BE2C (cell line): ENCODE results near the gene ORMDL1. TPM values are rescaled to one million over a fixed set of nuclear protein-coding genes. Genes with fewer than 3 reads are reported as not detected.

Source experiments
- DNase-seq: peaks from one replicate; pipeline ENCODE4 v3.0.0-alpha.2; 2020
- H3K27me3 ChIP-seq: fragments of 250-450 bp; sonication (Bioruptor Pico); 2 replicates; pipeline ENCODE4 v1.5.1; 2020; ENCODE audit warnings: mild to moderate bottlenecking
- H3K36me3 ChIP-seq: fragments of 250-450 bp; sonication (Bioruptor Pico); 2 replicates; pipeline ENCODE4 v1.5.1; 2020; ENCODE audit warnings: mild to moderate bottlenecking
- H3K4me1 ChIP-seq: fragments of 250-450 bp; sonication (Bioruptor Pico); 2 replicates; pipeline ENCODE4 v1.5.1; 2020
- H3K4me3 ChIP-seq: 2 replicates; pipeline ENCODE4 v1.5.1; 2011; ENCODE audit warnings: low read depth, low read length
- H3K9me3 ChIP-seq: fragments of 250-450 bp; sonication (Bioruptor Pico); 2 replicates; pipeline ENCODE4 v1.5.1; 2020
- polyA plus RNA-seq: library from polyadenylated mRNA; unstranded; fragments of >200 nt; gene quantifications from one replicate; pipeline ENCODE4 v1.2.1, GENCODE V29; 2012; ENCODE audit warnings: low read depth, missing spikeins; ENCODE audit not compliant: insufficient read length, insufficient read depth
- TF ChIP-seq, protein P1 (sequence below): IDR thresholded peaks from 2 replicates; pipeline ENCODE4 v1.5.1; 2012; ENCODE audit warnings: mild to moderate bottlenecking, low read depth, low read length

ORMDL1 gene, protein sequence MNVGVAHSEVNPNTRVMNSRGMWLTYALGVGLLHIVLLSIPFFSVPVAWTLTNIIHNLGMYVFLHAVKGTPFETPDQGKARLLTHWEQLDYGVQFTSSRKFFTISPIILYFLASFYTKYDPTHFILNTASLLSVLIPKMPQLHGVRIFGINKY
- polyA plus RNA-seq, result 68.6 TPM

DNA sequence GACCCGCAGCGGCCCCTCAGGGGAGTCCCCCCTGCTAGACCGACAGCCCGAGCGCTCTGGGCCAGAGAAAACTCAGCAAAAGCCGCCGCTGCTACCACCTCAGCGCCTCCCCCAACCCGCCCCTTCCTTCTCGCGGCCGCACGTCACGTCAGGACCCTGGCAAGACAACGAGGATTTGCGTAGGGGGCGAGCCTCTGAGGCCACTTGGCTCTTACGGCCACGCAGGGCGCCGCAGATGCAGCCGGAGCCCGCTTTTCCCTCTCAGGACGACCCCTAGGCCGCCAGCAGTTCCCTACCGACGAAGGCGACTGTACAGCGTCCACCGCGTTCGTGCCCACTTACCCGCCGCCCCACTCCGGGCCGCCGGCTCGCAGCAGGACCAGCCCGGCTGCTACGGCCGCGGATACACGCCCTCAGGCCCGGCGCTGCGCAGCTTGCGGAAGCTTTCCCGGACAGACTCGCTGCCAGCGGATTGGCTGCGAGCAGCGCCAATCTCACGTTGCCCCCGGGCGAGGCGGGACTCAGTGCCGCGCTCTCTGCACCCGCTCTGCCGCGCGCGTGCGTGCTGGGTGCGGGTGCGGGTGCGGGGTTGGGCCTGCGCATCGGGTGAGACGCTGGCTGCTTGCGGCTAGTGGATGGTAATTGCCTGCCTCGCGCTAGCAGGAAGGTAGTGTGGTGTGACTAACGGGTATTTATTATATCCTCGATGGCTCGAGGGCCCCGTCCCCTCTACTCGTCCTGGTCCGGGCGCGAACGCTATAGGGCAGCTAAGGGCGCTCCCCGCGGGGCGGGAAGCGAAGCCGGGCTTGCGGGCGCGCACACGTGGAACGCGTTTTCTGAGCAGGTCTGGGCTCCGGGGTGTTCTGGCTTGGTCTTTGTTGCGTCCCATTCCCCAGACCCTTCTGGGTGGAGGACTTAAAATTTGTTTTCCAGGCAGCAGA is at the start of gene ORMDL1, which contains the start of gene PMS1:
Gene ORMDL1, minus strand, starts transcription at position 413 of the 941 bp plus-strand sequence. CDS start 1,744 bp downstream, outside the sequence.
Gene PMS1, plus strand, starts transcription at position 524 of the 941 bp plus-strand sequence. CDS start 7,360 bp downstream, outside the sequence.
- DNase-seq, result peak; percentile 96
- Histone ChIP-seq H3K36me3 (peaks cover 18% of the 10 kb centered on the region), H3K27me3 (no peaks in the 10 kb centered on the region), H3K4me1 (no peaks in the 10 kb centered on the region), H3K4me3 (peak within 1 kb of the TSS; percentile 90), H3K9me3 (no peaks in the 10 kb centered on the region)
- TF ChIP-seq, protein P1, sequence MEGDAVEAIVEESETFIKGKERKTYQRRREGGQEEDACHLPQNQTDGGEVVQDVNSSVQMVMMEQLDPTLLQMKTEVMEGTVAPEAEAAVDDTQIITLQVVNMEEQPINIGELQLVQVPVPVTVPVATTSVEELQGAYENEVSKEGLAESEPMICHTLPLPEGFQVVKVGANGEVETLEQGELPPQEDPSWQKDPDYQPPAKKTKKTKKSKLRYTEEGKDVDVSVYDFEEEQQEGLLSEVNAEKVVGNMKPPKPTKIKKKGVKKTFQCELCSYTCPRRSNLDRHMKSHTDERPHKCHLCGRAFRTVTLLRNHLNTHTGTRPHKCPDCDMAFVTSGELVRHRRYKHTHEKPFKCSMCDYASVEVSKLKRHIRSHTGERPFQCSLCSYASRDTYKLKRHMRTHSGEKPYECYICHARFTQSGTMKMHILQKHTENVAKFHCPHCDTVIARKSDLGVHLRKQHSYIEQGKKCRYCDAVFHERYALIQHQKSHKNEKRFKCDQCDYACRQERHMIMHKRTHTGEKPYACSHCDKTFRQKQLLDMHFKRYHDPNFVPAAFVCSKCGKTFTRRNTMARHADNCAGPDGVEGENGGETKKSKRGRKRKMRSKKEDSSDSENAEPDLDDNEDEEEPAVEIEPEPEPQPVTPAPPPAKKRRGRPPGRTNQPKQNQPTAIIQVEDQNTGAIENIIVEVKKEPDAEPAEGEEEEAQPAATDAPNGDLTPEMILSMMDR, result no peak

- TF ChIP-seq, protein P1, result no peak
- H3K36me3 ChIP-seq, result peaks cover 4% of the 10 kb centered on the region
- H3K27me3 ChIP-seq, result no peaks in the 10 kb centered on the region
- no peak overlapping the region for H3K4me3 ChIP-seq
- no peak for DNase-seq
- no peaks in the 10 kb centered on the region for H3K4me1 ChIP-seq
- H3K9me3 ChIP-seq, result no peaks in the 10 kb centered on the region; the same call in 1 of the 2 replicates
These were observed 46.4 kb upstream of the ORMDL1 start for GRCh38 chr2:189830510-189830909.

DNA sequence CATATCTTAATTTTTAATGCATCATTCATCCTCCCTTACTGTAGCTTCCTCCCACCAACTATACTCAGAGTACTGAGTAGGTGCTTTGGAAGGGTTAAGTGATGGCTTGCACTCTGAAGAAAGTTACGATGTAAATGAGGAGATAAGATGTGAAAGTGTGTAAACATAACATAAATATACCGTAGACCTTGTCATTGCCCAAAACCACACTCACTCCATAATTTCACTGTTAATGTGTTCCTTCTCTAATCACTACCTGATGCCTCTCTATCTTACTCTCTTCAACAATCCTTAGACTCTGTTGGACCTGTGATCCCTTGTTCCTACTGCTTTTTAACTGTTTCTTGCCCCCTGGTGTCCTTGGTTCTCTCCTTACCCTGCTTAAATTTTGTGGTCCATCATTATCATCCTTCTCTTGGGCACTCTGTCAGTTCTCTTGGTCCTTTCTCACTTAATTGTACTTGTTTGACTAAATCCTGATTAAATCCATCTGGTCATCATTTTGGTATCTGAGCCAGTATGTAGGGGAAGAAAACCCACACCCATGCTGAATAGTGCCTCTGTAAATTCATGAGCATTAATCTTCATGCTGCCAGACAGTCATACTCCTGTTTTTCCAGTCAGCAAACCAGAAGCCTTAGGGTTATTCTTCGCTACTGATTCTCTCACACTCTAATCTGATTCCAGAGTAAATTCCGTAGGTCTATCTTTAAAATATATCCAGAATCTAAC is 45.1 kb upstream of the ORMDL1 start:
- H3K36me3 ChIP-seq, result peaks cover 4% of the 10 kb centered on the region
- H3K27me3 ChIP-seq, result no peaks in the 10 kb centered on the region
- no peaks in the 10 kb centered on the region; the same call in 1 of the 2 replicates for H3K9me3 ChIP-seq
- no peak overlapping the region for H3K4me3 ChIP-seq
- TF ChIP-seq, protein P1, result no peak
- DNase-seq, result no peak
- H3K4me1 ChIP-seq, result no peaks in the 10 kb centered on the region

DNA sequence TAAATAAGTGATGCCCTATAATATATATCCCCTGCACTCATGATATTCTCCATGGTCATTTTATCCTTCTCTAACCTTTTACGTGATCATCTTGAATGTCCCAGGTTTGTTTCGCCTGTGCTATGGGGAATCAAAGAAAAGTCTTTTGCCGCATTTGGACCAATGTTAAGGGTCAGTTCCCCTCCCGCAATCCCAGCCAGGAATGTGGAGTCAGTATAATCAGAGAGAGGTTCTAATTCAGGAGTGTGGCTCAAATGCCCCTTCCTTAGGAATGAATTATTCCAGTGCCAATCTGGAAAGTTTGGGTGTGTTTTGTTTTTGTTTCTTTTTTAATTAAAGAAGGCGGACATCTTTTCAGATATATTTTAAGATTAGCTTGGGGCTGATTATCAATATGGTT is 41.9 kb upstream of the ORMDL1 start:
- H3K27me3 ChIP-seq, result no peaks in the 10 kb centered on the region
- H3K4me3 ChIP-seq, result no peak overlapping the region
- DNase-seq, result no peak
- H3K36me3 ChIP-seq, result no peaks in the 10 kb centered on the region
- H3K9me3 ChIP-seq, result no peaks in the 10 kb centered on the region
- H3K4me1 ChIP-seq, result no peaks in the 10 kb centered on the region
- TF ChIP-seq, protein P1, result no peak

DNA sequence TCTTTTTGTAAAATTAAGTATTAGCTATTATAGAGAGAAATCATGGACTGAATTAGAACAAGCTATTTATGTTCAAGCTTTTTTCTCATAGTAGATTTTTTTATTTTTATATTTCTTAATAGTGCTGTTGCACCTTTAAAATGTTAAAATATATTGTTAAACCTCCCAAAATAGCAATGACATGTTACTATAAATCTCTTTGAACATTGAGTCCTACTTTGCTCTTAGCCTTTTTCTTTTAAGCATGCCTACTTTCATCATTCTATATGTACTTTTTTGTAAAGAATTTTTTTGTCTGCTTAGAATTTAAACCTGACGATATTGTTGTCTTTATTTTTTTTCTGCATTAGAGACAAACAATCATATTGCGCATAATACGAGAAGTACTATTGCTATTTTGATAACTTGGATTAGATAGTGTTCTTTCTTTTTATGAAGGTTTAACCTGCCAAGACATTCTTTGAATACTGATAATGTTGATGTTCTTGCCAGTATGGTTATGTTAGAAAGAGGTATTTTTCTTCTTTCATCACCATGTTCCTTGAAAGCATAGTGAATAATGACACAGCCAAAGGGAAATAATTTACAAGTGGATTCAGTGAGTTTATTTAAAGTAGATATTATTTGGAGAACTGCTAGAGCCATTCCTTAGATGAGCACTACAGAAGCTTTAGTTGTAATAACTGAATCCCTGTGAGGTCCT is 40.7 kb upstream of the ORMDL1 start:
- H3K36me3 ChIP-seq, result no peaks in the 10 kb centered on the region; the same call in 1 of the 2 replicates
- no peak overlapping the region for H3K4me3 ChIP-seq
- H3K9me3 ChIP-seq, result no peaks in the 10 kb centered on the region
- no peak for DNase-seq
- TF ChIP-seq, protein P1, result no peak
- no peaks in the 10 kb centered on the region for H3K27me3 ChIP-seq
- no peaks in the 10 kb centered on the region for H3K4me1 ChIP-seq
